DOHH2 (cell line): ENCODE data around the gene RBM47.

Experiments used
- H3F3A ChIP-seq: fragments of 200-600 bp; sonication (generic), shearing (Covaris generic); 2 replicates; pipeline ENCODE4 v1.6.0; 2016; ENCODE audit warnings: antibody characterized with exemption, mild to moderate bottlenecking; ENCODE audit not compliant: control insufficient read depth, insufficient read depth
- H3K27ac ChIP-seq: fragments of 200-600 bp; sonication (generic); 2 replicates; pipeline ENCODE4 v1.5.1; 2014; ENCODE audit warnings: low read depth, mild to moderate bottlenecking, low read length, moderate library complexity
- H3K27me3 ChIP-seq: fragments of 200-600 bp; sonication (generic); 2 replicates; pipeline ENCODE4 v1.6.1; 2014; ENCODE audit warnings: mild to moderate bottlenecking, low read length, mixed read lengths; ENCODE audit not compliant: control insufficient read depth
- H3K36me3 ChIP-seq: fragments of 200-600 bp; sonication (generic); 2 replicates; pipeline ENCODE4 v1.6.1; 2014; ENCODE audit warnings: mild to moderate bottlenecking, low read length, moderate library complexity, mixed read lengths; ENCODE audit not compliant: control insufficient read depth
- H3K4me1 ChIP-seq: fragments of 200-600 bp; sonication (generic); 2 replicates; pipeline ENCODE4 v1.6.1; 2014; ENCODE audit warnings: mild to moderate bottlenecking, low read length, mixed read lengths; ENCODE audit not compliant: control insufficient read depth
- H3K4me2 ChIP-seq: fragments of 200-600 bp; sonication (generic); 2 replicates; pipeline ENCODE4 v1.6.0; 2014; ENCODE audit warnings: mild to moderate bottlenecking, low read length, moderate library complexity
- H3K4me3 ChIP-seq: fragments of 200-600 bp; sonication (generic); 2 replicates; pipeline ENCODE4 v1.5.1; 2014; ENCODE audit warnings: mild to moderate bottlenecking, low read length, mixed read lengths
- H3K79me2 ChIP-seq: fragments of 200-600 bp; sonication (generic); 2 replicates; pipeline ENCODE4 v1.6.1; 2014; ENCODE audit warnings: mild to moderate bottlenecking, low read length, mixed read lengths; ENCODE audit not compliant: control insufficient read depth
- H3K9me2 ChIP-seq: fragments of 200-600 bp; sonication (generic); replicated peaks from 2 replicates; pipeline ENCODE4 v1.6.1; 2014; ENCODE audit warnings: mild to moderate bottlenecking, low read length, mixed read lengths; ENCODE audit not compliant: control insufficient read depth
- H3K9me3 ChIP-seq: fragments of 200-600 bp; sonication (generic); 2 replicates; pipeline ENCODE4 v1.6.1; 2014; ENCODE audit warnings: antibody characterized with exemption, low read length, mixed read lengths; ENCODE audit not compliant: control insufficient read depth, insufficient read depth
- H4K20me1 ChIP-seq: fragments of 200-600 bp; sonication (generic); 2 replicates; pipeline ENCODE4 v1.6.0; 2014; ENCODE audit warnings: low read depth, mild to moderate bottlenecking, antibody characterized with exemption, low read length, moderate library complexity; ENCODE audit not compliant: control insufficient read depth, insufficient read depth
- EZH2phosphoT487 ChIP-seq: fragments of 200-600 bp; sonication (generic); IDR thresholded peaks from 2 replicates; pipeline ENCODE4 v1.6.1; 2017; ENCODE audit warnings: borderline replicate concordance, mild to moderate bottlenecking, antibody characterized with exemption, low read length, moderate library complexity, mixed read lengths
- TF ChIP-seq, protein P1 (sequence below): fragments of 200-600 bp; sonication (generic); IDR thresholded peaks from one replicate; pipeline ENCODE4 v1.5.1; 2014; ENCODE audit warnings: antibody characterized with exemption, mild to moderate bottlenecking, low read depth, low read length; ENCODE audit not compliant: poor library complexity, severe bottlenecking

The RBM47 gene

GRCh38 chr4:40651280-40651679 is 21.6 kb upstream of the RBM47 start:
- no peaks in the 10 kb centered on the region for H3K9me2 ChIP-seq
- no peak for TF ChIP-seq EZH2phosphoT487
- TF ChIP-seq, protein P1, sequence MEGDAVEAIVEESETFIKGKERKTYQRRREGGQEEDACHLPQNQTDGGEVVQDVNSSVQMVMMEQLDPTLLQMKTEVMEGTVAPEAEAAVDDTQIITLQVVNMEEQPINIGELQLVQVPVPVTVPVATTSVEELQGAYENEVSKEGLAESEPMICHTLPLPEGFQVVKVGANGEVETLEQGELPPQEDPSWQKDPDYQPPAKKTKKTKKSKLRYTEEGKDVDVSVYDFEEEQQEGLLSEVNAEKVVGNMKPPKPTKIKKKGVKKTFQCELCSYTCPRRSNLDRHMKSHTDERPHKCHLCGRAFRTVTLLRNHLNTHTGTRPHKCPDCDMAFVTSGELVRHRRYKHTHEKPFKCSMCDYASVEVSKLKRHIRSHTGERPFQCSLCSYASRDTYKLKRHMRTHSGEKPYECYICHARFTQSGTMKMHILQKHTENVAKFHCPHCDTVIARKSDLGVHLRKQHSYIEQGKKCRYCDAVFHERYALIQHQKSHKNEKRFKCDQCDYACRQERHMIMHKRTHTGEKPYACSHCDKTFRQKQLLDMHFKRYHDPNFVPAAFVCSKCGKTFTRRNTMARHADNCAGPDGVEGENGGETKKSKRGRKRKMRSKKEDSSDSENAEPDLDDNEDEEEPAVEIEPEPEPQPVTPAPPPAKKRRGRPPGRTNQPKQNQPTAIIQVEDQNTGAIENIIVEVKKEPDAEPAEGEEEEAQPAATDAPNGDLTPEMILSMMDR = no peak
- H3K4me3 ChIP-seq = no peak overlapping the region
- H3F3A ChIP-seq = no peaks in the 10 kb centered on the region
- no peaks in the 10 kb centered on the region for H4K20me1 ChIP-seq
- H3K36me3 ChIP-seq = no peaks in the 10 kb centered on the region
- no peaks in the 10 kb centered on the region for H3K27me3 ChIP-seq
- H3K4me1 ChIP-seq = peaks cover 5% of the 10 kb centered on the region
- no peak overlapping the region for H3K4me2 ChIP-seq
- H3K9me3 ChIP-seq = no peaks in the 10 kb centered on the region
- H3K79me2 ChIP-seq = no peaks in the 10 kb centered on the region
- H3K27ac ChIP-seq = no peak overlapping the region

DNA sequence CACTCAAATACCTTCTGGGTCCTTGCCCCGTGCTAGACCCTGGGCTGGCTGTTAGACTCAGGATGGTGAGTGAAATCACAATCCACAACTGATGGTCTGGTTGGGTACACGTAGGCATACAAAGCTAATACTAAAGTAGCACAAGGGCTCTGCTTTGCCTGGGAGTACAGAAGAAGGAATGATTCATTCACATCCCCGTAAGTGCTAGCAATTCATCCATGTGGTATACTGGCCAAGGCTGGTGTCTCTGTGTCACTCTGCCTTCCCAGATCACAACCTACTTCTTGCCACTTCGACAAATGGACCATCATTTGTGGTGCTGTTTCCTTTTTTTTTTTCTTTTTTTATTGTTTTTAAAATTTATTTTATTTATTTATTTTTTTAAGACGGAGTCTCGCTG is 19.7 kb upstream of the RBM47 start:
- H3K36me3 ChIP-seq = no peaks in the 10 kb centered on the region
- no peak overlapping the region for H3K27ac ChIP-seq
- no peaks in the 10 kb centered on the region for H3K9me3 ChIP-seq
- TF ChIP-seq, protein P1 = no peak
- no peak for TF ChIP-seq EZH2phosphoT487
- H3K27me3 ChIP-seq = no peaks in the 10 kb centered on the region; the same call in 1 of the 2 replicates
- H3F3A ChIP-seq = no peaks in the 10 kb centered on the region
- H4K20me1 ChIP-seq = no peaks in the 10 kb centered on the region
- H3K4me1 ChIP-seq = no peaks in the 10 kb centered on the region
- H3K9me2 ChIP-seq = no peaks in the 10 kb centered on the region
- H3K4me3 ChIP-seq = no peak overlapping the region
- no peaks in the 10 kb centered on the region for H3K79me2 ChIP-seq
- no peak overlapping the region for H3K4me2 ChIP-seq

- H3K4me1 ChIP-seq = no peaks in the 10 kb centered on the region
- no peaks in the 10 kb centered on the region for H3K9me2 ChIP-seq
- no peak overlapping the region for H3K4me3 ChIP-seq
- H3F3A ChIP-seq = no peaks in the 10 kb centered on the region
- H4K20me1 ChIP-seq = no peaks in the 10 kb centered on the region
- no peaks in the 10 kb centered on the region for H3K9me3 ChIP-seq
- TF ChIP-seq, protein P1 = no peak
- TF ChIP-seq EZH2phosphoT487 = no peak
- H3K27ac ChIP-seq = no peak overlapping the region
- H3K27me3 ChIP-seq = no peaks in the 10 kb centered on the region; the same call in 1 of the 2 replicates
- no peaks in the 10 kb centered on the region for H3K79me2 ChIP-seq
- H3K4me2 ChIP-seq = no peak overlapping the region
- H3K36me3 ChIP-seq = no peaks in the 10 kb centered on the region
These were observed 19.1 kb upstream of the RBM47 start for GRCh38 chr4:40648742-40649281.
